Inflammatory macrophage (primary cell): Measurements from ENCODE around the gene PLPPR5.
"Not testable (repeated sequence)": the region's sequence is repeated elsewhere in the genome, so short reads cannot be mapped to it uniquely, and the experiment has no call there.

ENCODE experiments used
- DNase-seq, 2 donors: peaks; one replicate each; pipeline ENCODE4 v3.0.0-alpha.2; 2020 to 2022
- total RNA-seq, 18 experiments: gene quantifications; one replicate each; lab custom pipeline; 2026; ENCODE audit warnings: mixed read lengths in 6 of 18, inconsistent platforms in 2 of 18; lab: John Stamatoyannopoulos, UW

PLPPR5 gene, protein sequence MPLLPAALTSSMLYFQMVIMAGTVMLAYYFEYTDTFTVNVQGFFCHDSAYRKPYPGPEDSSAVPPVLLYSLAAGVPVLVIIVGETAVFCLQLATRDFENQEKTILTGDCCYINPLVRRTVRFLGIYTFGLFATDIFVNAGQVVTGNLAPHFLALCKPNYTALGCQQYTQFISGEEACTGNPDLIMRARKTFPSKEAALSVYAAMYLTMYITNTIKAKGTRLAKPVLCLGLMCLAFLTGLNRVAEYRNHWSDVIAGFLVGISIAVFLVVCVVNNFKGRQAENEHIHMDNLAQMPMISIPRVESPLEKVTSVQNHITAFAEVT
- 0 to 0.08 (median 0) reads per million in 18 experiments for total RNA-seq

DNA sequence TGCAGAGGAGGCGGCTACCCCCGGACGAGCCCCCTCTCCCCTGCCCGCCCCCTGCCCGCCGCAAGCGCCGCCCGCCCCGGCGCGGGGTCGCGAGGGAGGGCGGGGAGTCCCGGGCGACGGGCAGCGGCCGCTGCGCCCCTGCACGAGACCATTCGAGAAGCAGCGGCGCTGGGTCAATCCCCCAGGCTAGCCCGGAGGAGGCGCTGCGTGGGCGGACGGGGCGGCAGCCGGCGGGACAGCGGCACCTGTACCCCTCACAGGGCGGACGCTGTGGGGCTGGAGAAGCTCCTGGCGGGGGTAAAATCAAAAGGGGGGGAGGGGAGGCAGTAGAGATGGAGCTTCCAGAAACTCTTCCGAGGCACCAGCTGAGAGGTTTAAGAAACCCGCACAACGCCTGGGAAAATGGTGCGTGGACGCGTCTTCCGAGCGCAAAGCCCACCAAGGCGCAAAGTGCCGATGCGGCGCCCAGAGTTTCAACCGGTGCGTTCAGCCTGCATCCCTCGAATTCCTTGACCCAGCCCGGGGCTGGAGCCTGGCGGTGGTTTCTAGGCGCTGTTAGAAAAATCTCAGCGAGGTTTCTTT is at the start of gene PLPPR5:
TSS of gene PLPPR5 (minus strand) at position 1 of the 582 bp plus-strand sequence. CDS start 190 bp downstream, outside the sequence.
- no peak for DNase-seq

DNA sequence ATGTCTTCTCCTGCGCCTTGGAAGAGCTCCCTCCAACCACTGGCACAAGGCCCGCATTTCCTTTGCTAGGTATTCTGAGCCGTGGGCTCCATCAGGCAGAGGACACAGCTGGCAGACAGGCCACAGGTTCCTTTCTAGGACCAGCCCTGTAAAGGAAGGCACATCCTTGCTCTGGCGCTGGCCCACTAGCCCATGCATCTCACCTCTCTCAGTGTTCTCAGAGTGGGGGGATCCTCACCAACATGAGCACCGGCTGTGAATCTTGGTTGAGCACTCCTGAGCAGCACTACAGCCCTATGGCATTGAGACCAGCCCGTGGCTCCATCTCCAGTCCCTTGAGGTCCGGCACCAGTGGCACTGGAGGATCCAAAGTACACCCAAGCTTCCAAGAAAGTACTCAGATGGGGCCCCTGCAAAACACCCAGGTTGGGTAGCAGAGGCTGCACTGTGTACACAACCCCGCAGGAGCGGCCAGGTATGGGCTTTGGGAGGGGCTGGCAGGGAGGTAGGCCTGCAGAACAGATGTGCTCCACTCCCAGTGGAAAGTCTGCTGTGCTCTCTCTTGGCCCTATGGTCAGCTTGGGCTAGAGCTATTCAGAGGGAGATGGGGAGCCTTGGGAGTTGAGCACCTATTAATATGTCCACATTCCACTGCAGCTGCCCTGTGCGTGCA is 47.1 kb upstream of the PLPPR5 start:
- no peak for DNase-seq

DNA sequence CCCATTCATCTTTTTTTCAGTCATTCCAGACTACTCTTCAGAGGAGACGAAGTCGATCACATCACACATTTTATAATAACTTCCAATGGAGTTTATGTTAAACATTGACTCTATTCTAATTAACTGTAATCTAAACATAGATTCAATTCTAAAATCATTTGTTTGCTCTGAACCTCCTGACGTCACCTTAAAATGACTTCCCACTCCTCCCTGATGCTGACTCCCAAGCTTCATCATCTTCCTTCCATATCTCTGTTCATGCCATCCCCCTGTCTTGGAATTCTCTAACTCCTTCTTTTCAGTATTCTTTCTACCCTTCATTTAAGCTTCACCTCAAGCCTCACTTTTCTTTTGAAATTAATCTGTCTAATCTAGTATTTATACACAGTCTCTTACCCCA is 45.1 kb upstream of the PLPPR5 start:
- DNase-seq, result no peak

DNA sequence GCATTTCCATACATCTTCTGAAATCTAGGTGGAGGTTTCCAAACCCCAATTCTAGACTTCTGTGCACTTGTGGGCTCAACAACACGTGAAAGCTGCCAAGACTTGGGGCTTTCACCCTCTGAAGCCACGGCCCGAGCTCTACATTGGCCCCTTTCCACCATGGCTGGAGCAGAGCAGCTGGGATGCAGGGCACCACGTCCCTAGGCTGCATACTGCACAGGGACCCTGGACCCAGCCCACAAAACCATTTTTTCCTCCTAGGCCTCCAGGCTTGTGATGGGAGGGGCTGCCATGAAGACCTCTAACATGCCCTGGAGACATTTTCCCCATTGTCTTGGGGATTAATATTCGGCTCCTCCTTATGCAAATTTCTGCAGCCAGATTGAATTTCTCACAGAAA is 32.1 kb upstream of the PLPPR5 start:
- DNase-seq, result not testable (repeated sequence)

- no peak for DNase-seq
Measured at GRCh38 chr1:99018313-99018712, 13.7 kb upstream of the PLPPR5 start.

- DNase-seq, result no peak
Measured at GRCh38 chr1:99017655-99018054, 13.0 kb upstream of the PLPPR5 start.

GRCh38 chr1:99010679-99011078 is 6.0 kb upstream of the PLPPR5 start:
- no peak for DNase-seq

DNA sequence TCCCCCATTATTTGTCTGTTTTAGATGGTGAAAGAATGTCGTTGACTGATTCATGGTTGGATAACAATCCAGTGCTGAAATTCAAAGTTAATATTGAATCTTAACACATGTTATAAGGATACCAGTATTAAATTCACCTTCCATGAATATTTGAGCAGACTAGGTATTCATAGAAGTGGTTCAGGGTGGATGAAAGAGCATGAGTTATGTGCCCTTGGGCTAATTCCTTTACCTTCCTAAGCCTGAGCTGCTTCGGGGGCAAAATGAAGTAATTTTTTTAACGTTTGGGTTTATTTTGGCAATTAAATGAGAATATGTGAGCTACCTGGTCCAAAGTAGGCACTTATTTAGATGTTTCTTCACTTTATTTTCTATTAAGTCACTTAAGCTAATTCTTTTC is 2.7 kb upstream of the PLPPR5 start:
- DNase-seq, result no peak

DNA sequence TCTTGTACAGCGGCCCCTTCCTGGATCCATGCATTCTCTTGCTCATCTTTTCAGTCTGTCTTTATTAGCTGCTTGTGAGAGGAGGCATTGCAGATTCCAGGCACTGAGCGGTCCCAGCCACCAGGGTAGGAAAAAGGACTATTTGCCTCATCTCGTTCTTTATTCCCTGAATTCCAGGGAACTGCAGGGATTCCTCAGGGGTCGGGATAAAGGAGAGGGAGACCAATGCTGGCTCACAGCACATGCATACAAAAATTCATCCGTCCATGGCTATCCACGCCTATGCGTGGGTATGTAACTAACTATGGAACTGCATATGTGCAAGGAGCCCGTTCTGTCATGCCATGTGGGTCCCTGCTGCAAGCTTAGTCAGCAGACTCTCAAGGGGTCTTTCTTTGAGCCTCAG is 879 bp upstream of the PLPPR5 start:
- no peak for DNase-seq

DNA sequence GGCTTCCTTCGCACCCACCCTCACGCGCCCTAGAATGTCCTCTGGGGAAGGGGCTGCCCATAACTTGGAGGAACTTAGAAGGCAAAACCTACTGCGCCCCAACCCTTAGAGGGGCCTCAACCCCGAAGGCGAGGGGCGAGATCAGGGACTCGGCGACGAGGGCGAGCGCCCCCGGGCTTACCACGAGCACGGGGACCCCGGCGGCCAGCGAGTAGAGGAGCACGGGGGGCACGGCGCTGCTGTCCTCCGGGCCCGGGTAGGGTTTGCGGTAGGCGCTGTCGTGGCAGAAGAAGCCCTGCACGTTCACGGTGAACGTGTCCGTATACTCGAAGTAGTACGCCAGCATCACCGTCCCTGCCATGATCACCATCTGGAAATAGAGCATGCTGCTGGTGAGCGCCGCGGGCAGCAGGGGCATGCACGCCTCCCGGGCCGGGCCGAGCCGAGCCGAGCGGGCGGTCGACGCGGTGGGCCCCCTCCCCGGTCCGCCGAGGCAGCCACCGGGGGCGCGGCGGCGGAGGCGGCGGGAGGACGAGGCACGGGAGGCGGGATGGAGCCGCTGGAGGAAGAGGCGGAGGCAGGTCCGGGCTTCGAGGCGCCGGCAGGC is 304 bp downstream of the PLPPR5 start:
- DNase-seq, result no peak

- no peak for DNase-seq
Measured at GRCh38 chr1:99003581-99004253, 944 bp downstream of the PLPPR5 start.

DNA sequence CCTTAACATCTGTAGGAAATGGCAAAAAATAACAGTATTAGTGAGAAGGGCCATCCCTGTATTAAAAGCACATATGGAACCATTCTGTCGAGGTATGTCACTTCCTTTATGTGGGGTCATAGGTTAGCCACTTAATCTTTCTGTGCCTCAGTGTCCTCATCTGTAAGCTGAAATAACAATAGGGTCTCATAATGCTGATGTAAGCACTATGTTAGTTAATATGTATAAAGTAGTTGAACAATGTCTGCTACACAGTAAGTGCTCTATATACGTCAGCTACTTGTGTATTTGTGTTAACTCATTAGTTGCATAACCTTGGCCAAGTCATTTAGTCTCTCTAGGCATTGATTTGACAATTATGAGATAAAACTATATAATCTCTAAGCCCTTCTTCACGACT is 11.8 kb downstream of the PLPPR5 start:
- DNase-seq, result no peak

DNA sequence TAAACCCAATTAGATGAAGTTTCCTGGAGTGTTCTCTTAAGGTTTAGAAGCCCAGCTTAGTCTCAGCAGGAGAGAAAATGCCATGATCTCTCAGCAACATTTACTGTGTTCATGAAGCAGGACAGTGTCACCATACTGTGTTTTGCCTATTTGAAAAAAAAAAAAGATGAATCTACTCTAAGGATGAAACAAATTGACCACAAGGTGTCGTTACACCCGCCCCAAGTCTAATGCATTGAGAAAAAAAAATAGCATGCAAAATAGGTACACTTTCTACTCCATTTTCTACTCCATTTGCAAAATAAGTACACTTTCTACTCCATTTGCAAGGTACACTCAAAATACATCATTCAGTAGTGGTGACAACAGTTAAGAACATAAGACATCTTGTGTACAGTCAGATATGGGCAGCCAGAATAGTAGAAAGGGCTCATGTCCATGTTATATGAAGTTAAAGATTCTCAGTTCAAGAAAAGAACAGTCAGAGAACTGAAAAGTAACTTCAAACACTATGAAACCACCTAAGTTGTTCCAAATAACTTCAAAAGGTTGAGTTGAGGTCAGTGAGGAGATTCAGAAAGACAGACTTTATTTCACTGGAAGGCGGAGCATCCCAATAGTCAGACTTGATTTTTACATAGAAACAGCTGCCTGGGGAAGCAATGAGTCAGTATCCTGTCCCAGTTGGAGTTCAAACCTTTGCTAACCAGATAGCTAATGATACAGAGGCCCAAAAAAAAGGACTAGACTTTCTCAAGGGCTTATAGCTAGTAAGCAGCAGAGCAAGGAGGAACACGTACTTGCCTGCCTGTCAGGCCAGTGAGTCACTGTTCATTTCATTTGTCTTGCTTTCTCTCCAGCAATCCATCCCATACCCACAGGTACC is 13.3 kb downstream of the PLPPR5 start:
- DNase-seq, result no peak

DNA sequence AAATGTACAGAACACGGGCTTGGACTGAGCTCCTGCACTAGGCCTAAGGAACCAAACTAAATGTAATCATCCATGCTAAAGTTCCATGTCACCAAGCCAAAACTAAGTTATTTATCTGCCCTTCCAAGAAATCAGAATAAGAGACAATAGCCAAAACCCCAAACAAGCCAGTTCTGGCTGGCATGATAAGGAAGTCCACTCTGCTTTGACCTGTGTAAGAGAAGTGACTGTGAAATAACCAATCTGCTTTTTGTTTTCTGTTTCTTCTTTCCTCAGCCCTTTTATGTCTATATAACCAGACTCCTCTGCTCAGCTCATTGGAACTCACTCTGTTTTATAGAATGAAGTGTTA is 15.1 kb downstream of the PLPPR5 start:
- DNase-seq, result no peak

- DNase-seq, result no peak
Measured at GRCh38 chr1:98988904-98989555, 15.6 kb downstream of the PLPPR5 start.

DNA sequence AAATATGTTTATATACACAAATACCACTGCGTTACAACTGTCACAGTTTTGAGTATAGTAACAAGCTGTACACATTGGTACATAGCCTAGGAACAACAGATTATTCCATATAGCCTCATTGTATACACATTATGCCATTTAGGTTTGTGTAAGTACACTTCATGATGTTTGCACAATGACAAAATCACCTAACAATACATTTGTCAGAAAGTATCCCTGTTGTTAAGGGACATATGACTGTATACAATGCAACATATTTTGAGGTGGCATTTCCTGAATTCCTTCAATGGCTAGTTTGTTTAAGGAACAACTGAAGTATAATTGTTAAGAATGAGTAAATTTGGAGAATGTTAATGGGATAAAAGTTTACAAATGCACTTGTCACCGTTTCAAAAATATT is 19.0 kb downstream of the PLPPR5 start:
- DNase-seq, result no peak

- no peak for DNase-seq
Measured at GRCh38 chr1:98981917-98982513, 22.6 kb downstream of the PLPPR5 start.

GRCh38 chr1:98979463-98979862 is 25.2 kb downstream of the PLPPR5 start:
- no peak for DNase-seq

- DNase-seq, result no peak
Measured at GRCh38 chr1:98975810-98976209, 28.9 kb downstream of the PLPPR5 start.

GRCh38 chr1:98975113-98975512 is 29.5 kb downstream of the PLPPR5 start:
- no peak for DNase-seq
